BLaER1 treated with 17β-estradiol and CSF1 and Interleukin-3, amounts not matched to agents 10 nM and 100 nM (cell line): ENCODE measurements around the gene ZNF76.

Source experiments
- H3K27ac ChIP-seq, 11 experiments: shearing (Covaris generic); formaldehyde crosslinking; 2 replicates each; pipeline ENCODE4 v1.8.1; 2022
- H3K27me3 ChIP-seq, 11 experiments: shearing (Covaris generic); formaldehyde crosslinking; 2 replicates each; pipeline ENCODE4 v1.8.1; 2022
- H3K36me3 ChIP-seq, 11 experiments: shearing (Covaris generic); formaldehyde crosslinking; 2 replicates each; pipeline ENCODE4 v1.8.1; 2022
- H3K4me1 ChIP-seq, 10 experiments: shearing (Covaris generic); formaldehyde crosslinking; 2 replicates each; pipeline ENCODE4 v1.8.1; 2022
- H3K4me2 ChIP-seq, 11 experiments: shearing (Covaris generic); formaldehyde crosslinking; 2 replicates each; pipeline ENCODE4 v1.8.1; 2022
- H3K4me3 ChIP-seq, 10 experiments: shearing (Covaris generic); formaldehyde crosslinking; 2 replicates each; pipeline ENCODE4 v1.8.1; 2022
- H3K9ac ChIP-seq, 11 experiments: shearing (Covaris generic); formaldehyde crosslinking; 2 replicates each; pipeline ENCODE4 v1.8.1; 2022
- H3K9me3 ChIP-seq, 11 experiments: shearing (Covaris generic); formaldehyde crosslinking; replicated peaks in 1 of 11; 2 replicates each; pipeline ENCODE4 v1.8.1; 2022
- H4K20me1 ChIP-seq, 11 experiments: shearing (Covaris generic); formaldehyde crosslinking; 2 replicates each; pipeline ENCODE4 v1.8.1; 2022
- Cebpa-rat ChIP-seq, 11 experiments: shearing (Covaris generic); IDR thresholded peaks; 2 replicates each; pipeline ENCODE4 v1.8.1; 2022

ZNF76 gene

GRCh38 chr6:35265523-35265922 lies 6.0 kb downstream of the ZNF76 start:
- no peaks in the 10 kb centered on the region for H3K27me3 ChIP-seq
- no peak overlapping the region for H3K9ac ChIP-seq
- H3K27ac ChIP-seq = no peak overlapping the region
- H3K4me3 ChIP-seq = no peak overlapping the region
- H3K36me3 ChIP-seq = peaks cover 0 to 13% (median 5%) of the 10 kb centered on the region in 11 experiments; a peak in 9 of 22 replicates
- H4K20me1 ChIP-seq = peaks cover 0 to 16% (median 6%) of the 10 kb centered on the region in 11 experiments; a peak in 9 of 22 replicates
- no peak for TF ChIP-seq Cebpa-rat (IDR thresholded peaks at IDR 0.05)
- H3K4me1 ChIP-seq = peaks cover 30 to 47% (median 36%) of the 10 kb centered on the region in 10 experiments
- H3K9me3 ChIP-seq = no peaks in the 10 kb centered on the region
- no peak overlapping the region; a peak in 1 of 22 replicates for H3K4me2 ChIP-seq

- Histone ChIP-seq H3K4me2 (no peak overlapping the region), H3K4me3 (no peak overlapping the region), H3K4me1 (peaks cover 22 to 37% (median 28%) of the 10 kb centered on the region in 10 experiments), H3K9ac (no peak overlapping the region), H3K36me3 (peaks cover 0 to 29% (median 11%) of the 10 kb centered on the region in 11 experiments; a peak in 10 of 22 replicates), H3K9me3 (no peaks in the 10 kb centered on the region), H3K27me3 (no peaks in the 10 kb centered on the region), H4K20me1 (peaks cover 0 to 16% (median 6%) of the 10 kb centered on the region in 11 experiments; a peak in 9 of 22 replicates), H3K27ac (no peak overlapping the region)
- TF ChIP-seq Cebpa-rat (IDR thresholded peaks at IDR 0.05) = no peak
These were observed 7.9 kb downstream of the ZNF76 start for GRCh38 chr6:35267446-35267845.

DNA sequence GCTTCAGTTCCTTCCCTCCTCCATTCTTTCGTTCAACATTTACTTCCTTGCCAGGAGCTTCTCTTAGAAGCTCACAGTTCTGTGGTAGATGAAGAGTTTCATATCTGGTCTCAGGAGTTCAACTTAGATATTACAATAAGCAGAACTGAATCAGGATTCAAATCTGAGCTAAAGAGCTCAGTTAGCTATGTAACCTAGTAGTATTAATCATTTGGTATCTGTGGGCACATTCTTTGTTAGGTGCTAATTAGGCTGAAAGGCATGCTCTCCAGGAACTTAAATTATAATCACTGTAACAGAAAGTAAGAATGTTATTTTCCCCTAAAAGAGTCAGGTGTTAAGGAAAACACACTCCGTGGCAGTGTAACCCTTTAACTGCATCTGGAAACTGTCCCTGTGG lies 8.4 kb downstream of the ZNF76 start:
- H3K36me3 ChIP-seq = peaks cover 0 to 33% (median 15%) of the 10 kb centered on the region in 11 experiments; a peak in 10 of 22 replicates
- peaks cover 22 to 37% (median 30%) of the 10 kb centered on the region in 10 experiments for H3K4me1 ChIP-seq
- H3K9me3 ChIP-seq = no peaks in the 10 kb centered on the region
- H4K20me1 ChIP-seq = peaks cover 0 to 16% (median 6%) of the 10 kb centered on the region in 11 experiments; a peak in 9 of 22 replicates
- no peak overlapping the region for H3K27ac ChIP-seq
- no peak overlapping the region for H3K9ac ChIP-seq
- no peak overlapping the region for H3K4me3 ChIP-seq
- no peak for TF ChIP-seq Cebpa-rat (IDR thresholded peaks at IDR 0.05)
- no peaks in the 10 kb centered on the region for H3K27me3 ChIP-seq
- H3K4me2 ChIP-seq = no peak overlapping the region

DNA sequence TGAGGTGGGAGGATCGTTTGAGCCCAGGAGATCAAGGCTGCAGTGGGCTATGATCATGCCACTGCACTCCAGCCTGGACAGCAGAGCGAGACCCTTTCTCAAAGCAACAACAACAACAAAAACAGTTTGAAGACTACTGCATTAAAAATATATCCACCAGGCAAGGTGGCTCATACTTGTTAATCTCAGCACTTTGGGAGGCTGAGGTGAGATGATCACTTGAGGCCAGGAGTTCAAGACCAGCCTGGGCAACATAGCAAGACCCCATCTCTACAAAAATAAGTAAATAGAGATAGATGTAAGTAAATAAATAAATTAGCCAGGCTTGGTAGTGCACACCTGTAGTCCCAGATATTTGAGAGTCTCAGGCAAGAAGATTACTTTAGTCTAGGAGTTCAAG lies 12.5 kb downstream of the ZNF76 start:
- peaks cover 0 to 34% (median 16%) of the 10 kb centered on the region in 11 experiments; a peak in 10 of 22 replicates for H3K36me3 ChIP-seq
- no peak overlapping the region for H3K4me2 ChIP-seq
- no peak overlapping the region for H3K9ac ChIP-seq
- no peaks in the 10 kb centered on the region for H3K9me3 ChIP-seq
- no peak overlapping the region for H3K4me3 ChIP-seq
- peaks cover 0 to 21% (median 9%) of the 10 kb centered on the region in 11 experiments; a peak in 8 of 22 replicates for H4K20me1 ChIP-seq
- H3K27me3 ChIP-seq = no peaks in the 10 kb centered on the region
- no peak for TF ChIP-seq Cebpa-rat (IDR thresholded peaks at IDR 0.05)
- H3K4me1 ChIP-seq = peaks cover 30 to 41% (median 39%) of the 10 kb centered on the region in 10 experiments
- H3K27ac ChIP-seq = no peak overlapping the region

DNA sequence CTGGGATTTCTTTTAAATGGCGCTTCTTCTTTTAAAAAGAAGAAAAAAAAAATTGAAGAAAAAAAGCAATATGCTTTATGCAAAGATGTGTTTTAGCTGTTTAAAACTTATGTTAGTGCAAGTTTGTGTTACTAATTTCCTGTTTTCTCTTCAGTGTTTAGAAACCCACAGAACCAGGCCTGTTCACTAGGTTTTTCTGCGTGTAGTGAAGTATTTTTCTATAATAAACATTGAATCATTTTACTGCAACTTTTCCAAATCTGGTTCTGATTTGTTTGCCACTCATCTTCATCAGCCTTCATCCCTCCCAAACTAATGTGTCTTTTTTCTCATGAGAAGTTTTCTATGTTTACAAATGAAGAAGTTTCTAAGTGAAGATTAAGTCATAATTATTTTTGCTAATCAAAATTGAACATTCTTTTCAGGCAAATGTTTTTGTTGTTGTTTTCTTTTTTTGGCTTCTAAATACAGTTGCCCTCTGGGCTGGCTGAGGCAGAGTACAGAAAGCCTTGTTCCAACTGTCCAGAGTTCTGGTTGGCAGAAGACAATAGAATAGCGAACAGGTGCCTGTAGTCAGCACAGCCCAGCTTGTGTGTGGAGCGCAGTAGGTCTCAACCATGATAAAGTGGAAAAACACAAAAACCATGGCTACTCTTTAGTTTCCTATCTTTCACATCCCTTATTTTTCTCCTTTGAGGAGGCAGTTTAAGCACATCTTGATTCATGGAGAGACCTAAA lies 14.5 kb downstream of the ZNF76 start:
- no peaks in the 10 kb centered on the region for H3K27me3 ChIP-seq
- no peak overlapping the region for H3K27ac ChIP-seq
- no peak for TF ChIP-seq Cebpa-rat (IDR thresholded peaks at IDR 0.05)

DNA sequence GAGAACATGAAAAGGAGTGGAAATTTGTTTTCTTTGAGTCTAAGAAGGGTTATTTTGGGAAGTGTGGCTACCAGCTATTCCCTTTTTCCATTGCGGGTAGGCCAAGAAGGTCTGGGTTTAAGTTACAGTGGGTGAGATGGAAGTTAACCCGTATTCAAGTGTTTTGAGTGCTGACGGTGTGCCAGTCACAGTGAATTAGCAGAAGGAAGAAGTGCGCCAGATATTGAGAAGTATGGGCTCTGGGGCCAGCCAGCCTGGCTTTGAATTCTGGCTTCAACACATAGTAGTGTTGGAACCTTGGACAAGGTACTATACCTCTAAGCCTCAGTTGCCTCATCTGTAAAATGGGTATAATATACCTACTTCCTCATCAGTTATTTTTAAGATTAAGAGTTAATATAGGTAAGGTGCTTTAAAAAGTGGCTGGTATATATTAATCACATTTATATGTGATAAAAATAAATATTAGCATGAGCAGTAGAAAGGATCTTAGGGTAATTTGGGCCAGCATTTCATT lies 16.3 kb downstream of the ZNF76 start:
- Histone ChIP-seq H3K4me2 (peak overlapping the region in 7 of 11 experiments; percentile 14 to 55 (median 36); a peak in 10 of 22 replicates), H3K27ac (no peak overlapping the region), H3K4me3 (no peak overlapping the region), H3K4me1 (peaks cover 33 to 49% (median 41%) of the 10 kb centered on the region in 10 experiments), H3K27me3 (no peaks in the 10 kb centered on the region), H3K9me3 (no peaks in the 10 kb centered on the region), H3K36me3 (peaks cover under 1 to 20% (median 8%) of the 10 kb centered on the region in 11 experiments; a peak in 15 of 22 replicates), H3K9ac (peak overlapping the region in 3 of 11 experiments; percentile 1 to 38 (median 16); a peak in 2 of 22 replicates), H4K20me1 (peaks cover 0 to 32% (median 11%) of the 10 kb centered on the region in 11 experiments; a peak in 7 of 22 replicates)
- no peak for TF ChIP-seq Cebpa-rat (IDR thresholded peaks at IDR 0.05)

More for the DNA sequence above, 14.5 kb downstream of the ZNF76 start:
- Histone ChIP-seq H3K4me2 (peak overlapping the region in 3 of 11 experiments; percentile 40 to 55 (median 44); a peak in 5 of 22 replicates), H3K9me3 (no peaks in the 10 kb centered on the region), H3K4me3 (no peak overlapping the region), H4K20me1 (peaks cover 0 to 28% (median 14%) of the 10 kb centered on the region in 11 experiments; a peak in 8 of 22 replicates), H3K9ac (peak overlapping the region in 1 of 11 experiments; percentile 7; a peak in 1 of 22 replicates), H3K4me1 (peaks cover 32 to 46% (median 38%) of the 10 kb centered on the region in 10 experiments), H3K36me3 (peaks cover 0 to 34% (median 16%) of the 10 kb centered on the region in 11 experiments; a peak in 8 of 22 replicates)

DNA sequence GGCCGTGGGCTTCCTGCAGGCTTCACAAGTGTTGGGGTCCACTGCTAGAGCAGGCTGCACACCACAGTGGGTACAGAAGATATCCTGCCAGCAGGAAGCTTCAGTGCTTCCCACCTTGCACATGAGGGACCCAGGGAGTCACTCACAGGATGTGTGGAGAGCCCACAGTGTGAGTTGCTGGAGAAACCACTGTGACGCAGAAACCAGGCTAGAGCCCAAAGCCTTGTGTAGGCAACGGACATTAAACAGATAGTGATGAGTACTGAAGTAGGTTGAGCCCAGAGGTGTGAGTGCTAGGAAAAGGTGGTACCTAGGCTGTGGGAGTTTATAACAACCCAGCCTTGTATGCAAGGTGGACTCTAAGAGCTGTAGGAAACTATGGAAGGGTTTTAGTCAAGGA lies 19.2 kb downstream of the ZNF76 start:
- no peak overlapping the region for H3K9ac ChIP-seq
- peaks cover 27 to 32% (median 30%) of the 10 kb centered on the region in 11 experiments for H3K36me3 ChIP-seq
- H3K4me1 ChIP-seq = peaks cover 29 to 52% (median 38%) of the 10 kb centered on the region in 10 experiments
- no peak for TF ChIP-seq Cebpa-rat (IDR thresholded peaks at IDR 0.05)
- no peak overlapping the region for H3K27ac ChIP-seq
- H3K4me2 ChIP-seq = peak overlapping the region in 9 of 11 experiments; percentile 8 to 69 (median 41); a peak in 15 of 22 replicates
- no peaks in the 10 kb centered on the region for H3K9me3 ChIP-seq
- H3K27me3 ChIP-seq = no peaks in the 10 kb centered on the region
- H4K20me1 ChIP-seq = peaks cover 0 to 32% (median 11%) of the 10 kb centered on the region in 11 experiments; a peak in 7 of 22 replicates
- no peak overlapping the region for H3K4me3 ChIP-seq

DNA sequence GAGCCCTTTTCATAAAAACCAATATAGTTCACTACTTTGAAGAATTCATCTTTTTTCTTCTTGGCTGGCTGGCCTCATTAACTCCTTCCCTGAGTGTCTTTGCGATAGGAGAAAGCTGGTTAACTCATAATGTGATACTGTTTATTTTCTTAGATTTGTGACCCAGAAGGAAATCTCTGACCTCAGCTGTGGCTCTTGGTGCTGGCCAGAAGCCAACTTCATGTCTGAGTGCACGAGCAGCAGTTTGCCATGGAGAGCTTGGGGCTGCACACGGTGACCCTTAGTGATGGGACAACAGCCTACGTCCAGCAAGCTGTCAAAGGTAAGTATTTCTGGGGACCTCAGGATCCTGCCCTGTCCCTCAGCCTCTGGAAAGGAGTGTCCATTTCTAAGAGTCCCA lies 21.4 kb downstream of the ZNF76 start:
- H3K27ac ChIP-seq = no peak overlapping the region
- H3K4me2 ChIP-seq = 0 out of 22 replicates have a peak overlapping the region, but pooled peaks of 2 of the 11 experiments have one; percentile 3 to 8
- H4K20me1 ChIP-seq = peaks cover 0 to 21% (median 3%) of the 10 kb centered on the region in 11 experiments; a peak in 4 of 22 replicates
- H3K9ac ChIP-seq = no peak overlapping the region
- H3K36me3 ChIP-seq = peaks cover 45 to 54% (median 52%) of the 10 kb centered on the region in 11 experiments
- H3K9me3 ChIP-seq = no peaks in the 10 kb centered on the region
- TF ChIP-seq Cebpa-rat (IDR thresholded peaks at IDR 0.05) = no peak
- H3K4me3 ChIP-seq = no peak overlapping the region
- peaks cover 7 to 35% (median 18%) of the 10 kb centered on the region in 10 experiments for H3K4me1 ChIP-seq
- no peaks in the 10 kb centered on the region for H3K27me3 ChIP-seq

- peaks cover 0 to 27% (median 13%) of the 10 kb centered on the region in 10 experiments; a peak in 15 of 20 replicates for H3K4me1 ChIP-seq
- no peak overlapping the region for H3K9ac ChIP-seq
- TF ChIP-seq Cebpa-rat (IDR thresholded peaks at IDR 0.05) = no peak
- H3K4me3 ChIP-seq = no peak overlapping the region
- peaks cover 0 to 20% (median 0%) of the 10 kb centered on the region in 11 experiments; a peak in 5 of 22 replicates for H4K20me1 ChIP-seq
- H3K27ac ChIP-seq = no peak overlapping the region
- no peaks in the 10 kb centered on the region for H3K9me3 ChIP-seq
- H3K27me3 ChIP-seq = no peaks in the 10 kb centered on the region
- no peak overlapping the region for H3K4me2 ChIP-seq
- H3K36me3 ChIP-seq = peaks cover 60 to 70% (median 67%) of the 10 kb centered on the region in 11 experiments
These were observed 22.9 kb downstream of the ZNF76 start for GRCh38 chr6:35282472-35282871.
